Astrocyte (in vitro differentiated cells and primary cell): Measurements from ENCODE around the gene ANKS3. TPM values are rescaled to one million over a fixed set of nuclear protein-coding genes. Genes with fewer than 3 reads are reported as not detected.

ENCODE experiments used
- DNase-seq: peaks from one replicate; pipeline ENCODE4 v3.0.0-alpha.2; 2010; ENCODE audit warnings: low read depth
- FAIRE-seq: peaks from 2 replicates; lab custom pipeline; 2011; peaks lifted over from hg19 to GRCh38; lab: Jason Lieb, UNC
- H2AFZ ChIP-seq: 2 replicates; pipeline ENCODE4 v1.6.0; 2012; ENCODE audit warnings: low read depth, low read length, inconsistent platforms
- H3K27ac ChIP-seq: 2 replicates; pipeline ENCODE4 v1.5.1; 2011; ENCODE audit warnings: low read depth, low read length, inconsistent platforms
- H3K27me3 ChIP-seq: 2 replicates; pipeline ENCODE4 v1.6.0; 2011; ENCODE audit warnings: low read length, inconsistent platforms; ENCODE audit not compliant: insufficient read depth
- H3K36me3 ChIP-seq: 2 replicates; pipeline ENCODE4 v1.5.1; 2011; ENCODE audit warnings: low read length, inconsistent platforms; ENCODE audit not compliant: insufficient read depth
- H3K4me1 ChIP-seq: 2 replicates; pipeline ENCODE4 v1.5.1; 2011; ENCODE audit warnings: low read length, inconsistent platforms; ENCODE audit not compliant: insufficient read depth
- H3K4me2 ChIP-seq: 2 replicates; pipeline ENCODE4 v1.6.0; 2012; ENCODE audit warnings: low read length, inconsistent platforms
- H3K4me3 ChIP-seq: 2 replicates; pipeline ENCODE4 v1.5.1; 2011; ENCODE audit warnings: low read depth, mild to moderate bottlenecking, low read length, inconsistent platforms; ENCODE audit not compliant: insufficient read depth
- H3K79me2 ChIP-seq: 2 replicates; pipeline ENCODE4 v1.6.0; 2012; ENCODE audit warnings: mild to moderate bottlenecking, low read length, inconsistent platforms; ENCODE audit not compliant: insufficient read depth
- H3K9ac ChIP-seq: 2 replicates; pipeline ENCODE4 v1.6.0; 2012; ENCODE audit warnings: mild to moderate bottlenecking, low read length, inconsistent platforms
- H3K9me3 ChIP-seq: 2 replicates; pipeline ENCODE4 v1.5.1; 2012; ENCODE audit warnings: low read depth, mild to moderate bottlenecking, low read length, inconsistent platforms; ENCODE audit not compliant: insufficient read depth
- H4K20me1 ChIP-seq: 2 replicates; pipeline ENCODE4 v1.6.0; 2012; ENCODE audit warnings: low read length, inconsistent platforms; ENCODE audit not compliant: insufficient read depth
- H3K27ac Mint-ChIP-seq: one replicate; pipeline ENCODE4 v1.8.0; 2021; ENCODE audit warnings: mild to moderate bottlenecking, mixed read lengths; ENCODE audit not compliant: unreplicated experiment
- H3K27me3 Mint-ChIP-seq: one replicate; pipeline ENCODE4 v1.8.0; 2021; ENCODE audit warnings: low read depth, mixed read lengths; ENCODE audit not compliant: unreplicated experiment
- H3K36me3 Mint-ChIP-seq: one replicate; pipeline ENCODE4 v1.8.0; 2021; ENCODE audit warnings: low read depth, mixed read lengths; ENCODE audit not compliant: unreplicated experiment
- H3K4me1 Mint-ChIP-seq: one replicate; pipeline ENCODE4 v1.8.0; 2021; ENCODE audit warnings: low read depth, mixed read lengths; ENCODE audit not compliant: unreplicated experiment
- H3K4me3 Mint-ChIP-seq: one replicate; pipeline ENCODE4 v1.8.0; 2021; ENCODE audit warnings: mild to moderate bottlenecking, moderate library complexity, mixed read lengths; ENCODE audit not compliant: unreplicated experiment
- H3K9me3 Mint-ChIP-seq: one replicate; pipeline ENCODE4 v1.8.0; 2021; ENCODE audit warnings: mild to moderate bottlenecking, mixed read lengths; ENCODE audit not compliant: unreplicated experiment
- CTCF ChIP-seq: IDR thresholded peaks from 2 replicates; pipeline ENCODE4 v1.5.1; 2011; ENCODE audit warnings: low read depth, mild to moderate bottlenecking, inconsistent platforms, low read length, moderate library complexity; ENCODE audit not compliant: insufficient read depth
- EZH2 ChIP-seq: IDR thresholded peaks from 2 replicates; pipeline ENCODE4 v1.6.1; 2012; ENCODE audit warnings: mild to moderate bottlenecking, low read length, inconsistent platforms; ENCODE audit not compliant: insufficient read depth
- total RNA-seq: library from RNA; stranded (reverse); gene quantifications from 2 replicates; pipeline ENCODE4 v1.2.1, GENCODE V29; 2021

ANKS3 gene
- total RNA-seq, 1 donor from 2014 or later, result 27.2 TPM

GRCh38 chr16:4780235-4780634 lies 46.2 kb upstream of the ANKS3 start:
- DNase-seq (no peak), FAIRE-seq (no peak)
- H3K4me3 ChIP-seq, result no peak overlapping the region
- TF ChIP-seq CTCF (no peak), EZH2 (no peak)
- H3K36me3 ChIP-seq, result no peaks in the 10 kb centered on the region
- Mint-ChIP-seq H3K9me3 (peaks cover 3% of the 10 kb centered on the region), H3K4me3 (no peak overlapping the region), H3K4me1 (peaks cover 3% of the 10 kb centered on the region), H3K36me3 (peaks cover 8% of the 10 kb centered on the region), H3K27ac (no peak overlapping the region), H3K27me3 (peaks cover 4% of the 10 kb centered on the region)
- no peak overlapping the region for H2AFZ ChIP-seq
- no peaks in the 10 kb centered on the region for H3K79me2 ChIP-seq
- no peak overlapping the region for H3K9ac ChIP-seq
- no peak overlapping the region for H3K27ac ChIP-seq
- H3K4me2 ChIP-seq, result no peak overlapping the region
- no peaks in the 10 kb centered on the region for H3K4me1 ChIP-seq
- no peaks in the 10 kb centered on the region for H3K9me3 ChIP-seq
- no peaks in the 10 kb centered on the region for H4K20me1 ChIP-seq
- H3K27me3 ChIP-seq, result no peaks in the 10 kb centered on the region

GRCh38 chr16:4778050-4778392 lies 44.0 kb upstream of the ANKS3 start:
- no peaks in the 10 kb centered on the region for H3K27me3 ChIP-seq
- Mint-ChIP-seq H3K9me3 (peaks cover 3% of the 10 kb centered on the region), H3K36me3 (peaks cover 3% of the 10 kb centered on the region), H3K4me1 (peaks cover 3% of the 10 kb centered on the region), H3K27ac (no peak overlapping the region), H3K27me3 (no peaks in the 10 kb centered on the region), H3K4me3 (no peak overlapping the region)
- H3K9me3 ChIP-seq, result no peaks in the 10 kb centered on the region
- no peaks in the 10 kb centered on the region for H3K4me1 ChIP-seq
- H3K36me3 ChIP-seq, result no peaks in the 10 kb centered on the region
- no peak overlapping the region for H3K4me2 ChIP-seq
- H3K9ac ChIP-seq, result no peak overlapping the region
- TF ChIP-seq EZH2 (no peak), CTCF (no peak)
- no peaks in the 10 kb centered on the region for H3K79me2 ChIP-seq
- no peaks in the 10 kb centered on the region for H4K20me1 ChIP-seq
- no peak overlapping the region for H3K27ac ChIP-seq
- FAIRE-seq (no peak), DNase-seq (no peak)
- no peak overlapping the region for H2AFZ ChIP-seq
- no peak overlapping the region for H3K4me3 ChIP-seq

- H3K4me1 Mint-ChIP-seq, result peaks cover 3% of the 10 kb centered on the region
- H3K36me3 Mint-ChIP-seq, result peaks cover 1% of the 10 kb centered on the region
- DNase-seq, result no peak
- no peak overlapping the region for H3K4me3 ChIP-seq
- FAIRE-seq, result no peak
- no peaks in the 10 kb centered on the region for H3K9me3 ChIP-seq
- no peaks in the 10 kb centered on the region for H3K4me1 ChIP-seq
- no peak overlapping the region for H3K9ac ChIP-seq
- peaks cover 3% of the 10 kb centered on the region for H3K9me3 Mint-ChIP-seq
- H3K27ac ChIP-seq, result no peak overlapping the region
- H3K4me2 ChIP-seq, result no peak overlapping the region
- H4K20me1 ChIP-seq, result no peaks in the 10 kb centered on the region
- no peak for TF ChIP-seq EZH2
- no peak overlapping the region for H3K27ac Mint-ChIP-seq
- no peaks in the 10 kb centered on the region for H3K79me2 ChIP-seq
- no peaks in the 10 kb centered on the region for H3K27me3 Mint-ChIP-seq
- no peak overlapping the region for H2AFZ ChIP-seq
- H3K4me3 Mint-ChIP-seq, result no peak overlapping the region
- H3K36me3 ChIP-seq, result no peaks in the 10 kb centered on the region
- no peaks in the 10 kb centered on the region for H3K27me3 ChIP-seq
Observed at GRCh38 chr16:4777339-4778049, 43.4 kb upstream of the ANKS3 start.
